ENCODE data around the gene TTC34. TPM values are rescaled to one million over a fixed set of nuclear protein-coding genes. Genes with fewer than 3 reads are reported as not detected.

Gene TTC34
- total RNA-seq, 6 experiments from 2014 or later, result 0.11 to 0.19 (median 0.16) TPM

GRCh38 chr1:2588661-2589430 lies 212.6 kb downstream of the TTC34 start:
- no peaks in the 10 kb centered on the region for H3K9me3 Mint-ChIP-seq
- peaks cover 9% of the 10 kb centered on the region; the same call in 1 of the 2 replicates for H3K4me1 Mint-ChIP-seq (ENCODE audit: low read depth)
- peaks cover 1% of the 10 kb centered on the region; the same call in 1 of the 2 replicates for H3K27me3 Mint-ChIP-seq (ENCODE audit: insufficient read depth)
- no peak for TF ChIP-seq CTCF (IDR thresholded peaks at IDR 0.05)
- H3K36me3 Mint-ChIP-seq (ENCODE audit: low read depth), result no peaks in the 10 kb centered on the region
- no peak overlapping the region for H3K27ac Mint-ChIP-seq
- DNase-seq, result no peak
- H3K4me3 Mint-ChIP-seq, result no peak overlapping the region

GRCh38 chr1:2587860-2588571 lies 213.5 kb downstream of the TTC34 start:
- Mint-ChIP-seq H3K27me3 (ENCODE audit: insufficient read depth) (peaks cover 1% of the 10 kb centered on the region; the same call in 1 of the 2 replicates), H3K36me3 (ENCODE audit: low read depth) (no peaks in the 10 kb centered on the region), H3K4me3 (peak overlapping the region; percentile 81), H3K9me3 (no peaks in the 10 kb centered on the region), H3K4me1 (ENCODE audit: low read depth) (peaks cover 9% of the 10 kb centered on the region; the same call in 1 of the 2 replicates), H3K27ac (no peak overlapping the region)
- no peak for TF ChIP-seq CTCF (IDR thresholded peaks at IDR 0.05)
- DNase-seq, result no peak

GRCh38 chr1:2587071-2587859 lies 214.2 kb downstream of the TTC34 start:
- H3K4me1 Mint-ChIP-seq (ENCODE audit: low read depth), result peaks cover 11% of the 10 kb centered on the region; the same call in 1 of the 2 replicates
- H3K27me3 Mint-ChIP-seq (ENCODE audit: insufficient read depth), result peaks cover 4% of the 10 kb centered on the region
- peak overlapping the region; percentile 81 for H3K4me3 Mint-ChIP-seq
- no peaks in the 10 kb centered on the region for H3K36me3 Mint-ChIP-seq (ENCODE audit: low read depth)
- no peaks in the 10 kb centered on the region for H3K9me3 Mint-ChIP-seq
- no peak for TF ChIP-seq CTCF (IDR thresholded peaks at IDR 0.05)
- no peak for DNase-seq
- no peak overlapping the region for H3K27ac Mint-ChIP-seq

- Mint-ChIP-seq H3K9me3 (no peaks in the 10 kb centered on the region), H3K27ac (peak within 1 kb of the TSS; percentile 72), H3K4me3 (peak within 1 kb of the TSS; percentile 88), H3K36me3 (ENCODE audit: low read depth) (no peaks in the 10 kb centered on the region), H3K27me3 (ENCODE audit: insufficient read depth) (peaks cover 8% of the 10 kb centered on the region), H3K4me1 (ENCODE audit: low read depth) (peaks cover 13% of the 10 kb centered on the region; the same call in 1 of the 2 replicates)
- TF ChIP-seq CTCF (IDR thresholded peaks at IDR 0.05), result no peak
- peak; percentile 99 for DNase-seq
These were observed 215.1 kb downstream of the TTC34 start, which contains the start of gene PRXL2B for GRCh38 chr1:2586154-2587070. Gene PRXL2B, plus strand, starts transcription at chr1:2586777. Its CDS starts 109 bp downstream, at chr1:2586886.

Other genes starting within 250 kb of the TTC34 start
- gene TNFRSF14, start 245.3 kb downstream of the TTC34 start, total RNA-seq (2021; fragmentation: NEBNext Ultra II Directional; extraction: Animal tissue kit (Norgen Biotek cat#: 25700)), result 10 to 100 TPM in 4 of 6 experiments, 1 to 10 TPM in 2; 7.4 to 14.2 (median 11.5) TPM
- 10 to 100 TPM; 27.1 to 38.9 (median 34.7) TPM for gene PRXL2B, start 214.9 kb downstream of the TTC34 start, total RNA-seq (2021; fragmentation: NEBNext Ultra II Directional; extraction: Animal tissue kit (Norgen Biotek cat#: 25700))
- not detected for gene MMEL1, start 168.7 kb downstream of the TTC34 start, total RNA-seq (2021; fragmentation: NEBNext Ultra II Directional; extraction: Animal tissue kit (Norgen Biotek cat#: 25700))
- not detected for gene ACTRT2, start 219.8 kb upstream of the TTC34 start, total RNA-seq (2021; fragmentation: NEBNext Ultra II Directional; extraction: Animal tissue kit (Norgen Biotek cat#: 25700))